GM12878 (cell line): ENCODE data around the gene ATXN1. TPM values are rescaled to one million over a fixed set of nuclear protein-coding genes. Genes with fewer than 3 reads are reported as not detected.

Experiments used
- ATAC-seq: fragments of 200-7000 bp; cut with Tn5 transposase; 3 replicates; pipeline ENCODE4 v1.9.1; 2020; ENCODE audit warnings: mild to moderate bottlenecking, moderate library complexity
- BruUV-seq: library from RNA; stranded (reverse); fragments of 400-500 nt; replicated peaks from 2 replicates; lab custom pipeline; 2021; lab: Mats Ljungman, UMichigan
- CTCF ChIA-PET: fragments of 300-600 bp; sonication (Branson Sonifier 250); formaldehyde crosslinking; extraction: SDS; loops from one replicate; lab custom pipeline; 2021; ENCODE audit warnings: inconsistent platforms; lab: Yijun Ruan, JAX
- POLR2A ChIA-PET: fragments of 350-600 bp; formaldehyde crosslinking; extraction: SDS; loops from one replicate; lab custom pipeline; 2021; ENCODE audit warnings: inconsistent platforms; lab: Charles Lee
- RAD21 ChIA-PET: fragments of 300-600 bp; sonication (Branson Sonifier 250); formaldehyde crosslinking; loops from one replicate; lab custom pipeline; 2023; ENCODE audit warnings: antibody characterized with exemption; ENCODE audit not compliant: unreplicated experiment; lab: Charles Lee
- SMC1A ChIA-PET: fragments of 300-600 bp; sonication (Branson Sonifier 250); formaldehyde crosslinking; loops from one replicate; lab custom pipeline; 2023; ENCODE audit not compliant: unreplicated experiment, uncharacterized antibody; lab: Charles Lee
- DNase-seq: peaks from one replicate; pipeline ENCODE4 v3.0.0-alpha.2; 2011; ENCODE audit warnings: low read depth, low spot score
- FAIRE-seq: peaks from 3 replicates; lab custom pipeline; 2011; peaks lifted over from hg19 to GRCh38; lab: Jason Lieb, UNC
- H2AFZ ChIP-seq: 2 replicates; pipeline ENCODE4 v1.6.0; 2011; ENCODE audit warnings: low read depth, low read length, control low read depth; ENCODE audit not compliant: control insufficient read depth
- H3K27ac ChIP-seq: 2 replicates; pipeline ENCODE4 v1.5.1; 2011; ENCODE audit warnings: control low read depth; ENCODE audit not compliant: control insufficient read depth, insufficient read depth
- H3K27me3 ChIP-seq, 2 experiments: replicated peaks in 1 of 2; 2 replicates each; pipeline versions ENCODE4 v1.6.0 to v1.6.1; 2011; ENCODE audit warnings: low read length in 1 of 2; ENCODE audit not compliant: control insufficient read depth in 2 of 2, insufficient read depth in 2 of 2
- H3K36me3 ChIP-seq, 2 experiments: 2 replicates each; pipeline ENCODE4 v1.5.1; 2011; ENCODE audit warnings: low read length in 1 of 2; ENCODE audit not compliant: control insufficient read depth in 2 of 2, insufficient read depth in 2 of 2
- H3K4me1 ChIP-seq: 2 replicates; pipeline ENCODE4 v1.6.1; 2011; ENCODE audit warnings: mild to moderate bottlenecking, low read length, moderate library complexity, mixed read lengths; ENCODE audit not compliant: control insufficient read depth, insufficient read depth
- H3K4me2 ChIP-seq: 2 replicates; pipeline ENCODE4 v1.6.0; 2011; ENCODE audit warnings: control low read depth; ENCODE audit not compliant: control insufficient read depth, insufficient read depth
- H3K4me3 ChIP-seq: fragments of 200-600 bp; sonication (generic); 2 replicates; pipeline ENCODE4 v1.5.1; 2016
- H3K79me2 ChIP-seq: 2 replicates; pipeline ENCODE4 v1.6.0; 2011; ENCODE audit warnings: low read length; ENCODE audit not compliant: control insufficient read depth, insufficient read depth
- H3K9ac ChIP-seq: 2 replicates; pipeline ENCODE4 v1.8.0; 2011; ENCODE audit warnings: low read length, control low read depth, mixed read lengths; ENCODE audit not compliant: control insufficient read depth, insufficient read depth
- H3K9me3 ChIP-seq: replicated peaks from 3 replicates; pipeline ENCODE4 v1.5.1; 2011; ENCODE audit warnings: mild to moderate bottlenecking, low read length; ENCODE audit not compliant: control insufficient read depth, insufficient read depth
- H4K20me1 ChIP-seq: 2 replicates; pipeline ENCODE4 v1.6.0; 2011; ENCODE audit not compliant: control insufficient read depth, insufficient read depth
- GABPA ChIP-seq: IDR thresholded peaks from 2 replicates; pipeline ENCODE4 v1.6.1; 2014; ENCODE audit warnings: antibody characterized with exemption, low read depth, mild to moderate bottlenecking, inconsistent platforms
- KDM1A ChIP-seq: fragments of 200-600 bp; sonication (generic); IDR thresholded peaks from 2 replicates; pipeline ENCODE4 v1.6.1; 2016; ENCODE audit warnings: borderline replicate concordance
- NFYA ChIP-seq: IDR thresholded peaks from 2 replicates; pipeline ENCODE4 v1.6.1; 2011; ENCODE audit warnings: low read depth, mild to moderate bottlenecking, low read length, improper control_type of control experiment, borderline replicate concordance
- SIN3A ChIP-seq: IDR thresholded peaks from 2 replicates; pipeline ENCODE4 v1.6.1; 2012; ENCODE audit warnings: low read depth, low read length, improper control_type of control experiment
- SMAD1 ChIP-seq: fragments of 450-650 bp; IDR thresholded peaks from 2 replicates; pipeline ENCODE4 v1.6.1; 2018; ENCODE audit warnings: mild to moderate bottlenecking, low read depth; ENCODE audit not compliant: partially characterized antibody
- TCF3 ChIP-seq: IDR thresholded peaks from 2 replicates; pipeline ENCODE4 v1.6.1; 2012; ENCODE audit warnings: low read depth, mild to moderate bottlenecking, low read length, borderline replicate concordance; ENCODE audit not compliant: insufficient read depth
- ZNF274 ChIP-seq: IDR thresholded peaks from one replicate; pipeline ENCODE4 v1.8.0; 2011; ENCODE audit not compliant: insufficient read length, insufficient read depth
- WGBS: methylation state at CpG from one replicate; pipeline ENCODE4 v1.1.6; 2016; ENCODE audit warnings: low lambda C conversion rate; ENCODE audit not compliant: insufficient replicate concordance, insufficient coverage; ENCODE audit errors: missing lambda C conversion rate; 5-methylcytosine and 5-hydroxymethylcytosine counted together
- in situ Hi-C: fragments of 300-500 bp; cut with MboI; formaldehyde crosslinking; loops from 9 replicates; pipeline ENCODE4 v1.14.3; 2018; ENCODE audit warnings: mixed read lengths
- intact Hi-C: fragments of 100-400 bp; cut with micrococcal nuclease; formaldehyde crosslinking; loops from one replicate; pipeline ENCODE4 v1.14.2; 2022; ENCODE audit not compliant: unreplicated experiment
- polyA plus RNA-seq, 11 experiments: library from polyadenylated mRNA; depleted of rRNA in 4 of 11; unstranded in 6 of 11; stranded (reverse) in 5 of 11; fragments of >200 nt; fragmentation: Nextera tagmentation in 4 of 11; fragmentation: Illumina TruSeq in 1 of 11; extraction: Ambion mirVana in 4 of 11; extraction: Trizol in 1 of 11; gene quantifications; 1 replicate in 1 of 11; 2 replicates in 10 of 11; pipeline versions ENCODE4 v1.2.1 to v1.2.3, GENCODE V29; 2011 to 2016; ENCODE audit warnings: inconsistent platforms in 2 of 11, missing spikeins in 2 of 11, low read depth in 1 of 11
- total RNA-seq, 4 experiments: library from RNA; depleted of rRNA in 3 of 4; stranded (reverse); fragments of >200 nt in 3 of 4; fragmentation: Illumina TruSeq in 1 of 4; extraction: Trizol in 1 of 4; gene quantifications; 2 replicates each; pipeline versions ENCODE4 v1.2.1 to v1.2.3, GENCODE V29; 2013 to 2021
- TF ChIP-seq, protein P1 (sequence below): fragments of 450-650 bp; IDR thresholded peaks from 2 replicates; pipeline ENCODE4 v1.6.1; 2017; ENCODE audit warnings: antibody characterized with exemption, mild to moderate bottlenecking, moderate library complexity
- TF ChIP-seq, protein P2 (sequence below): IDR thresholded peaks from 2 replicates; pipeline ENCODE4 v1.6.1; 2011; ENCODE audit warnings: low read depth, low read length, improper control_type of control experiment, borderline replicate concordance

The ATXN1 gene
- total and polyA plus RNA-seq, 10 of the 15 experiments (the other 5 are each of a cell fraction or from before 2014, with no cell fraction given): 12.2 to 51.2 (median 20.5) TPM

DNA sequence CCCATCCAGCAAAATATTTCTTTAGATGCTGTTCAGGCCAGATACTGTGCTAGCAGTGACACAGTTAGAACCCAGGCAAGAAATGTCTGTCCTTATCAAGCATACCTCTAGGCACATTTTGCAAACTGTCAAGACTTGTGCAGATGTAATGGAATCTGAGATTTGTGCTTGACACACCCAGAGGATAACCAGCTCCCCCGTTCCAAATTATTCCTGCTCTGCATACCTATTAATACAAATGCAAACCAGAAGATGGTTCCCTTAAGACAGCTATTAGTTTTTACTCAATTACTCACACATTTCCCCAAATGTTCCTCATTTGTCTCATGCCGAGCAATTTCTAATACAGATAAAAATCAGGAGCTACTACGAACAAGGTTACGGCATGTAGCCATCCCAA, 40.4 kb downstream of the ATXN1 start:
- Histone ChIP-seq H3K9me3 (no peaks in the 10 kb centered on the region; the same call in 2 of the 3 replicates), H3K4me2 (no peak overlapping the region), H3K79me2 (no peaks in the 10 kb centered on the region; the same call in 1 of the 2 replicates), H3K36me3 (no peaks in the 10 kb centered on the region; a peak in 1 of 4 replicates), H3K9ac (no peak overlapping the region), H3K4me1 (no peaks in the 10 kb centered on the region; the same call in 1 of the 2 replicates), H3K27me3 (no peaks in the 10 kb centered on the region; a peak in 1 of 4 replicates), H3K4me3 (no peak overlapping the region), H4K20me1 (peaks cover 7% of the 10 kb centered on the region), H3K27ac (no peak overlapping the region), H2AFZ (no peak overlapping the region)
- intact Hi-C loops: no loop called here
- BruUV-seq: no TSS peak
- ATAC-seq (no peak), DNase-seq (no peak), FAIRE-seq (no peak)
- WGBS: 86% methylated on average over 4 of the region's 4 CpGs
- ChIA-PET RAD21 (interaction anchor here (1.4 to 1.8 kb wide), 3 partner anchors 10 to 42 kb away, joined by 3 to 6 read pairs (median 4); no protein-coding TSS in a partner anchor), CTCF (interaction anchor here (1.0 to 2.5 kb wide), 5 partner anchors 12 to 210 kb away, joined by 3 to 7 read pairs (median 4); no protein-coding TSS in a partner anchor), POLR2A (interaction anchor here (1.2 kb wide), 1 partner anchor 9 kb away, joined by 4 read pairs; no protein-coding TSS in a partner anchor), SMC1A (interaction anchor here (0.6 to 2.0 kb wide), 11 partner anchors 10 to 387 kb away, joined by 3 to 6 read pairs (median 3); no protein-coding TSS in a partner anchor)
- in situ Hi-C loops: no loop called here
- TF ChIP-seq SMAD1 (no peak), ZNF274 (no peak), KDM1A (no peak), TCF3 (no peak), NFYA (no peak), SIN3A (no peak), GABPA (no peak)
- TF ChIP-seq, protein P1, sequence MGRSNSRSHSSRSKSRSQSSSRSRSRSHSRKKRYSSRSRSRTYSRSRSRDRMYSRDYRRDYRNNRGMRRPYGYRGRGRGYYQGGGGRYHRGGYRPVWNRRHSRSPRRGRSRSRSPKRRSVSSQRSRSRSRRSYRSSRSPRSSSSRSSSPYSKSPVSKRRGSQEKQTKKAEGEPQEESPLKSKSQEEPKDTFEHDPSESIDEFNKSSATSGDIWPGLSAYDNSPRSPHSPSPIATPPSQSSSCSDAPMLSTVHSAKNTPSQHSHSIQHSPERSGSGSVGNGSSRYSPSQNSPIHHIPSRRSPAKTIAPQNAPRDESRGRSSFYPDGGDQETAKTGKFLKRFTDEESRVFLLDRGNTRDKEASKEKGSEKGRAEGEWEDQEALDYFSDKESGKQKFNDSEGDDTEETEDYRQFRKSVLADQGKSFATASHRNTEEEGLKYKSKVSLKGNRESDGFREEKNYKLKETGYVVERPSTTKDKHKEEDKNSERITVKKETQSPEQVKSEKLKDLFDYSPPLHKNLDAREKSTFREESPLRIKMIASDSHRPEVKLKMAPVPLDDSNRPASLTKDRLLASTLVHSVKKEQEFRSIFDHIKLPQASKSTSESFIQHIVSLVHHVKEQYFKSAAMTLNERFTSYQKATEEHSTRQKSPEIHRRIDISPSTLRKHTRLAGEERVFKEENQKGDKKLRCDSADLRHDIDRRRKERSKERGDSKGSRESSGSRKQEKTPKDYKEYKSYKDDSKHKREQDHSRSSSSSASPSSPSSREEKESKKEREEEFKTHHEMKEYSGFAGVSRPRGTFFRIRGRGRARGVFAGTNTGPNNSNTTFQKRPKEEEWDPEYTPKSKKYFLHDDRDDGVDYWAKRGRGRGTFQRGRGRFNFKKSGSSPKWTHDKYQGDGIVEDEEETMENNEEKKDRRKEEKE: no peak
- TF ChIP-seq, protein P2, sequence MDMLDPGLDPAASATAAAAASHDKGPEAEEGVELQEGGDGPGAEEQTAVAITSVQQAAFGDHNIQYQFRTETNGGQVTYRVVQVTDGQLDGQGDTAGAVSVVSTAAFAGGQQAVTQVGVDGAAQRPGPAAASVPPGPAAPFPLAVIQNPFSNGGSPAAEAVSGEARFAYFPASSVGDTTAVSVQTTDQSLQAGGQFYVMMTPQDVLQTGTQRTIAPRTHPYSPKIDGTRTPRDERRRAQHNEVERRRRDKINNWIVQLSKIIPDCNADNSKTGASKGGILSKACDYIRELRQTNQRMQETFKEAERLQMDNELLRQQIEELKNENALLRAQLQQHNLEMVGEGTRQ: no peak
